MM.1S (cell line): Measurements from ENCODE around the gene AGR3.

Experiments used
- DNase-seq: peaks from one replicate; pipeline ENCODE4 v3.0.0-alpha.2; 2015
- H2AFZ ChIP-seq: fragments of 300-600 bp; sonication (generic); 2 replicates; pipeline ENCODE4 v1.6.0; 2016; ENCODE audit warnings: antibody characterized with exemption, low read length
- H3F3A ChIP-seq: fragments of 300-600 bp; sonication (generic); 2 replicates; pipeline ENCODE4 v1.6.1; 2016; ENCODE audit warnings: mild to moderate bottlenecking, antibody characterized with exemption, low read length, moderate library complexity, mixed read lengths; ENCODE audit not compliant: insufficient read depth
- H3K27ac ChIP-seq: fragments of 300-600 bp; sonication (generic); 2 replicates; pipeline ENCODE4 v1.5.1; 2016; ENCODE audit warnings: mild to moderate bottlenecking, low read length
- H3K27me3 ChIP-seq: fragments of 300-600 bp; sonication (generic); replicated peaks from 2 replicates; pipeline ENCODE4 v1.6.0; 2016; ENCODE audit warnings: low read length; ENCODE audit not compliant: insufficient read depth
- H3K36me3 ChIP-seq: fragments of 300-600 bp; sonication (generic); replicated peaks from 2 replicates; pipeline ENCODE4 v1.6.1; 2016; ENCODE audit warnings: mild to moderate bottlenecking, low read length, mixed read lengths; ENCODE audit not compliant: insufficient read depth
- H3K4me1 ChIP-seq: fragments of 300-600 bp; sonication (generic); 2 replicates; pipeline ENCODE4 v1.6.1; 2016; ENCODE audit warnings: low read length, mixed read lengths
- H3K4me2 ChIP-seq: fragments of 300-600 bp; sonication (generic); 2 replicates; pipeline ENCODE4 v1.6.0; 2016; ENCODE audit warnings: low read depth, low read length
- H3K4me3 ChIP-seq: fragments of 300-600 bp; sonication (generic); 2 replicates; pipeline ENCODE4 v1.5.1; 2016; ENCODE audit warnings: low read length, mixed read lengths
- H3K79me2 ChIP-seq: fragments of 300-600 bp; sonication (generic); 2 replicates; pipeline ENCODE4 v1.6.1; 2016; ENCODE audit warnings: mixed run types, low read length, mixed read lengths
- H3K9ac ChIP-seq: fragments of 300-600 bp; sonication (generic); 2 replicates; pipeline ENCODE4 v1.6.1; 2016; ENCODE audit warnings: low read length, mixed read lengths
- H3K9me2 ChIP-seq: fragments of 300-600 bp; sonication (generic); replicated peaks from 2 replicates; pipeline ENCODE4 v1.6.1; 2016; ENCODE audit warnings: mild to moderate bottlenecking, low read length, mixed read lengths; ENCODE audit not compliant: insufficient read depth
- H3K9me3 ChIP-seq: fragments of 300-600 bp; sonication (generic); replicated peaks from 2 replicates; pipeline ENCODE4 v1.6.1; 2016; ENCODE audit warnings: mild to moderate bottlenecking, low read length, mixed read lengths; ENCODE audit not compliant: insufficient read depth
- H4K20me1 ChIP-seq: fragments of 300-600 bp; sonication (generic); 2 replicates; pipeline ENCODE4 v1.6.1; 2016; ENCODE audit warnings: mild to moderate bottlenecking, low read length, moderate library complexity, mixed read lengths; ENCODE audit not compliant: insufficient read depth
- EZH2 ChIP-seq: fragments of 300-600 bp; sonication (generic); optimal IDR thresholded peaks from 2 replicates; pipeline ENCODE3; 2017; ENCODE audit warnings: low read depth, mild to moderate bottlenecking, antibody characterized with exemption, low read length, mixed read lengths
- EZH2phosphoT487 ChIP-seq: fragments of 300-600 bp; sonication (generic); IDR thresholded peaks from 2 replicates; pipeline ENCODE4 v1.6.1; 2018; ENCODE audit warnings: antibody characterized with exemption, low read length
- TF ChIP-seq, protein P1 (sequence below): fragments of 300-600 bp; sonication (generic); IDR thresholded peaks from 2 replicates; pipeline ENCODE4 v1.5.1; 2016; ENCODE audit warnings: antibody characterized with exemption, low read length, mixed read lengths

The AGR3 gene

DNA sequence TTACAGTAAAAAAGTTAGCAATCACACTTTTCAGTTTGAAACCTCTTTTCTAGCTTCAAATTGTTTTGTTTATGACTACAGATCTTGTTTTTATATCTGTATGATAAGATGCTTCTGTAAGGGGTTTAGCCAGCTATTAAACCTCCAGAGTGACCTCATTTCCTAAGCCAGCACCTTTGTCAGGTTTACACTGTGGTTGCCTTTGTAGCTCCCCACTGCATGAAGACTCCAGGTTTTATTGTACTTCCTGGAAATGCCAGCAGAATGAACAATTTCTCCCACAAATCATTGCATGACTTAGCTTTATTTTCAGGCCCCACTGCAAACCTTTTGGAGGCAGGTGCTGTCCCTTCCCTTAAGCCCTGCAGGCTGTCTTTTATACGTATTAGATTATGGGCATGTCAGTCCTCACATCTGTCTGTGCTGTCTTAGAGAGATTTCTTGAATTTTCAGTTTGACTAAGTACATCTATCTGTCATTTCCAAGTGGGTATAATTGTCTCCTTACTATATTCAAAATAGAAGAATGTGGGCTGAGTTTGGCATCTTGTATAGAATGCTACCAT lies 8.2 kb upstream of the AGR3 start:
- TF ChIP-seq, protein P1, sequence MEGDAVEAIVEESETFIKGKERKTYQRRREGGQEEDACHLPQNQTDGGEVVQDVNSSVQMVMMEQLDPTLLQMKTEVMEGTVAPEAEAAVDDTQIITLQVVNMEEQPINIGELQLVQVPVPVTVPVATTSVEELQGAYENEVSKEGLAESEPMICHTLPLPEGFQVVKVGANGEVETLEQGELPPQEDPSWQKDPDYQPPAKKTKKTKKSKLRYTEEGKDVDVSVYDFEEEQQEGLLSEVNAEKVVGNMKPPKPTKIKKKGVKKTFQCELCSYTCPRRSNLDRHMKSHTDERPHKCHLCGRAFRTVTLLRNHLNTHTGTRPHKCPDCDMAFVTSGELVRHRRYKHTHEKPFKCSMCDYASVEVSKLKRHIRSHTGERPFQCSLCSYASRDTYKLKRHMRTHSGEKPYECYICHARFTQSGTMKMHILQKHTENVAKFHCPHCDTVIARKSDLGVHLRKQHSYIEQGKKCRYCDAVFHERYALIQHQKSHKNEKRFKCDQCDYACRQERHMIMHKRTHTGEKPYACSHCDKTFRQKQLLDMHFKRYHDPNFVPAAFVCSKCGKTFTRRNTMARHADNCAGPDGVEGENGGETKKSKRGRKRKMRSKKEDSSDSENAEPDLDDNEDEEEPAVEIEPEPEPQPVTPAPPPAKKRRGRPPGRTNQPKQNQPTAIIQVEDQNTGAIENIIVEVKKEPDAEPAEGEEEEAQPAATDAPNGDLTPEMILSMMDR: no peak
- TF ChIP-seq EZH2 (no peak), EZH2phosphoT487 (no peak)
- Histone ChIP-seq H4K20me1 (no peaks in the 10 kb centered on the region), H3F3A (no peaks in the 10 kb centered on the region), H3K9me3 (no peaks in the 10 kb centered on the region), H3K27me3 (no peaks in the 10 kb centered on the region), H3K36me3 (no peaks in the 10 kb centered on the region), H3K4me2 (no peak overlapping the region), H3K9ac (no peak overlapping the region), H3K79me2 (no peaks in the 10 kb centered on the region), H3K9me2 (no peaks in the 10 kb centered on the region), H3K27ac (no peak overlapping the region), H3K4me1 (no peaks in the 10 kb centered on the region), H2AFZ (no peak overlapping the region), H3K4me3 (no peak overlapping the region)
- DNase-seq: no peak

DNA sequence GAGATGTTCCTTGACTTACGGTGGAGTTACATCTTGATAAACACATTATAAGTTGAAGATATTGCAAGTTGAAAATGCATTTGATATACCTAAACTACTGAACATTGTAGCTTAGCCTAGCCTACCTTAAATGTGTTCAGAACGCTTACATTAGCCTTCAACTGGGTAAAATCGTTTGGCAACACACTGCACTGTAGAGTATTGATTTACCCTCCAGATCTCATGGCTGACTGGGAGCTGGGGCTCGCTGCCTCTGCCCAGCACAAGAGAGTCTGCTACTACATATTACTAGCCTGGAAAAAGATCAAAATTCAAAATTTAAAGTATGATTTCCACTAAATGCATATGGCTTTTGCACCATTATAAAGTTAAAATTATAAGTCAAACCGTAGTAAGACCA lies 7.5 kb upstream of the AGR3 start:
- H3K27ac ChIP-seq: no peak overlapping the region
- no peaks in the 10 kb centered on the region for H3K27me3 ChIP-seq
- H3K36me3 ChIP-seq: no peaks in the 10 kb centered on the region
- no peak for TF ChIP-seq EZH2phosphoT487
- TF ChIP-seq EZH2: no peak
- TF ChIP-seq, protein P1: no peak
- H3K4me2 ChIP-seq: no peak overlapping the region
- H3K79me2 ChIP-seq: no peaks in the 10 kb centered on the region
- H3K4me1 ChIP-seq: no peaks in the 10 kb centered on the region
- H3K9me3 ChIP-seq: no peaks in the 10 kb centered on the region
- no peak for DNase-seq
- no peak overlapping the region for H2AFZ ChIP-seq
- H4K20me1 ChIP-seq: no peaks in the 10 kb centered on the region
- H3K9ac ChIP-seq: no peak overlapping the region
- no peaks in the 10 kb centered on the region for H3K9me2 ChIP-seq
- H3K4me3 ChIP-seq: no peak overlapping the region
- no peaks in the 10 kb centered on the region for H3F3A ChIP-seq

DNA sequence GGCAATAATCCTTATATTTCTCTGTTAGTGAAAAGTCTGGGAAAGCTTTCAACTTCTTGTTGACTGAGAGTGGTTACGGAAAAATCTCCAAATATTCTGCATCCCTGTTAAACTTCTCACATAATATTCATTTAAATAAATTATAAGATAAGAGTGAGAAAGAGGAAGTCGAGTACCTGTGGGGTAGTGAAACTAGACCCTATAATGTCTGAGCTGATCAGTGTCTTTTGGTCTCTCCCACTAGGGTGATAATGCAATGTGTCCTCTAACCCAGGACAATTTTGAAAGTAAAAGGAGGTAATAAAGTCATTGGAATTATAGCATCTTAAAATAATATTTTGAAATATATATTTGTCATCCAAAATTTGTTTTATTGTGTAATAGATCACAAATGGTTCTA lies 2.1 kb upstream of the AGR3 start:
- TF ChIP-seq EZH2: no peak
- TF ChIP-seq, protein P1: no peak
- no peak for TF ChIP-seq EZH2phosphoT487
- Histone ChIP-seq H3K9me2 (no peaks in the 10 kb centered on the region), H3F3A (no peaks in the 10 kb centered on the region), H2AFZ (no peak overlapping the region), H3K4me3 (no peak overlapping the region), H3K36me3 (no peaks in the 10 kb centered on the region), H3K27me3 (no peaks in the 10 kb centered on the region), H3K9ac (no peak overlapping the region), H3K9me3 (no peaks in the 10 kb centered on the region), H3K27ac (no peak overlapping the region), H4K20me1 (no peaks in the 10 kb centered on the region), H3K79me2 (no peaks in the 10 kb centered on the region), H3K4me2 (no peak overlapping the region), H3K4me1 (no peaks in the 10 kb centered on the region)
- DNase-seq: no peak
